D341Med (cell line): ENCODE measurements around the gene CLDND1.
A peak's percentile ranks its signal among the peaks of the same experiment; 100 is the strongest.
"Not testable (repeated sequence)": the region's sequence is repeated elsewhere in the genome, so short reads cannot be mapped to it uniquely, and the experiment has no call there.

Source experiments
- DNase-seq: peaks from one replicate; pipeline ENCODE4 v3.0.0; 2012; ENCODE audit warnings: low spot score

CLDND1 gene

DNA sequence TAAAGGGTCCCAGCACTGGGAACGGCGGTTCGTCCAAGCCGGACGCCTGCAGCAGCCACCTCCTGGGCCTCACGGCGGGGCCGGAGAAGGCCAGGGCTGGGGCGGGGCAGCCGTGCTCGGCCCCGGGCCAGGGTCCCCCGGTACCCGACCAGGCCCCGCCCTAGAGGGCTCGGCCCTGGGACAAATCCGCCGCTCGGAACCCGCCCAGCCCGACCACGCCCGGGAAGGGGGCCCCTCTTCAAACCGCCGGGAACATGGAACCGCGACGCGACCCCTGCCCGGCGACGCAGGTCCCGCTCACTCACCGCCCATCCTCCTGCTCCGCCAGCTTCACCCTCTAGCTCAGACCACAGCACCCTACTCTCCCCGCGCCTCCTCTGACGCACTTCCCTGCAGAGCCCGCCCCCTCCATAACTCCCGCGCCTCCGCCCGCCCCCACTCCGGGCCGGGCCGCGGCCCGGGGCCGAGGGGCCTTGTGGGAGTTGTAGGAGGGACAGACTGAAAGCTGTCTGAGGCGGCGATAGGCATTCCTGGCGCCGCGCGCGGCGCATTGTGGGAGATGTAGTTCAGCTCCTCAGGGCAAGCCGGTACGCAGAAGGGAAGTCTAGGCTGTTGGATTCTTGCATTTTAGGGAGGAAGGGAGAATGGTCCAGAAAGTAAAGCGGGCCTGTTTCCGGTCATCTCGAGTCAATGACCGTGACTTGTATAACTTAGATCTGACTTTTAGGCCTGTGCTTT lies at the start of gene CLDND1:
Gene CLDND1, minus strand, starts transcription at position 359 of the 738 bp plus-strand sequence. CDS start 1,478 bp downstream, outside the sequence.
- DNase-seq = peak; percentile 98

DNA sequence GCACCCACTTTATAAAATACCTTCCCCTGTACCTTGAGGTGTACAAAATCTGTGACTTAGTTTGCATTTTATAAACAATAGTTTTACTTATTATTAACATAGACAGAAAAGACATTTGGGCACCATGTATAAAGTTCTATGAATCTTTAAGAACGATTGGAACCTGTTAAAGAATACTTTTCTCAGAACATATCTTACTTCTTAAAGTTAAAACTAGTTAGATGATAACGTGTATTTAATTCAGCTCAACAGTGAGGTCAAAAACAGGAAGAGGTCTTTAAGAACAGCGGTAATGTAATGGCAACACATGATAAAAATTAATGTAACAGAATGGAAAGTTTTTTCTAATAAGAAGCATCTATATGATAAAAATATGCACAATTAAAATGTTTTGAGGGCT lies 45.7 kb upstream of the CLDND1 start:
- no peak for DNase-seq

DNA sequence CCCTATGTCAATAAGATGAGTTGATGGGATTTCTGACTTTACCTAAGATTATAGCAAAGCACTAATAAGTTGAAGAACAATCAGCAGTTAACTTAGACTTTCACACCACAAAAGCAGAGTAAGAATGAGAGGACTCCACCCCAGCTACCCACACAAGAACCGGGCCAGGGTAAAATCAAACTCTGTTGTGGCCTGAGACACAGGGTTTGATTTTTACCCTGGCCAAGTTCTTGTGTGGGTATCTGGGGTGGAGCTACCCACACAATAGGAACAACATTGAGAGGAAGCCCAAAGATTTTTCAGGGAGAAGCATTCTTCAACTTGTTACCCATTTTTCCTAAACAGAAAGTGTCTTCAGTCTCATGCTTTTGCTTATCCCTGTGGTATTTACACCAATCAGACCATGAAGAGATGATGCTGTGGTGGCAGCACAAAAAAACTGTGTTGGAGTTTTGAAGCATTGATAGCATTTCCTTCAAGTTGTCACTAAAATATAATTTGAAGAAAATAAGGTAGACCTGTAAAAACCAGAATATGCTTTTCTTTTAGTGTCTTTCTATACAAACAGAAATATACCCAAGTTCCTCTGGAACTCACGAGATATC lies 45.1 kb upstream of the CLDND1 start:
- DNase-seq = no peak

DNA sequence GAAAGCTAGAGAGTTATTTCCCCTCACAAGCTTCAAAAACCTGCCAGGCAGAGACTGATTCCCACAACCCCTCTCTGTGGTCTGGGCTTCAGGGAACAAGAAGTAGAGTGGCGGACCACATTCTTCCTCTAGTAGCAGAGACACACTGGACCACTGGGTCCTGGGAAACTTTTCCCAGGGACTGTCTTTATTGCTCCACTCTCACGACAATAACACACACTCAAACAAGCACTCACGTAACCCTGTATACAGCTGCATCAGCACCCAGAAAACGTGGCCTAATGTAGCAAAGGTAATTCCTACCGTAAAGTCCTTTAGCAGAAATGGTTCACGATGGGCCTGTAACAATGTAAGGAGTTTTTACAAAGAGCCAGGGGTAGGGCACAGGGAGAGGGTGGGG lies 43.1 kb upstream of the CLDND1 start:
- no peak for DNase-seq

DNA sequence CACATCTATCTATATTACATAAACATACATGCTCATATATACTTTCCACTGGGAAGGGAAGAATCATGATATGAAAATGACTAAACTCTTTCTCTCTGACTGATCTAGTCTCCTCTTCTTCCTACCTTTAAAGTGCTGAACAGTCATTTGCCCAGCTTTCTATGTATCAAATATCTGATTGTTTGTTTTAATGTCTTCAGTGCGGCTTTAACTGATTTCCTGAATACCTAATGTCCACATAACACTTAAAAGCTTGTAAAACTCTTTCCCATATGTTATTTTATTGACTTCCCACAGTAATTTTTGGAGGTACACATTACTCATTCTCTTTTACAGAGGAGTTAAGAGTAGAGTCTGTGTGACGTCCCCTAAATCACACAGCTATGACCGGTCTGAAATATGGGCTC lies 42.5 kb upstream of the CLDND1 start:
- no peak for DNase-seq

DNA sequence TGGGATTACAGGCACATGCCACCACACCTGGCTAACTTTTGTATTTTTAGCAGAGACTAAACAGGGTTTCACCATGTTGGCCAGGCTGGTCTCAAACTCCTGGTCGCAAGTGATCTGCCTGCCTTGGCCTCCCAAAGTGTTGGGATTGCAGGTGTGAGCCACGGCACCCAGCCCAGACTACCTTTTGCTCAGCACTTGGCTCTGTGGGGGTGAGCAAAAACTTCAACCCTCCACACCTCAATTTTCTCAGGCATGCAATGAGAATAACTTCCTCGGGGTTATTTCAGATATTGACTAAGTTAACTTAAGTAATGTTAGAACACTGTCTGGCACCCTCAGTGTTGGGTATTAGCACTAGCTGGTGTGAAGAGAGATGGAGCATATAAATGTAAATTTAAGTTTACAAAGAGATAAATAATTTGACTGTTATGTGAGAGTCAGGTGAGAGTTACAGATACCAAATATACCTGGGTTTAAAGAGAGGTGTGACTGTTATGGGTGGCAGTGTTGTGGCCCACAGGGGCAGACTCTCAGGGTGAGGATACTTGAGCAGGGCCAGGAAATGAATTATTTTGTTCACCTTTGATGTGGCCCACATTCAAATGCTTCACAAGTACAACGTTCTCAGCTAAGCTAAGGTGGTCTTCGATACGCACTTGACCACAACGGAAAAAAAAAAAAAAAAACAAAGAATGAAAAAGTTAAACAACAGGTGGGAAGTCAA lies 41.7 kb upstream of the CLDND1 start:
- DNase-seq = no peak

DNA sequence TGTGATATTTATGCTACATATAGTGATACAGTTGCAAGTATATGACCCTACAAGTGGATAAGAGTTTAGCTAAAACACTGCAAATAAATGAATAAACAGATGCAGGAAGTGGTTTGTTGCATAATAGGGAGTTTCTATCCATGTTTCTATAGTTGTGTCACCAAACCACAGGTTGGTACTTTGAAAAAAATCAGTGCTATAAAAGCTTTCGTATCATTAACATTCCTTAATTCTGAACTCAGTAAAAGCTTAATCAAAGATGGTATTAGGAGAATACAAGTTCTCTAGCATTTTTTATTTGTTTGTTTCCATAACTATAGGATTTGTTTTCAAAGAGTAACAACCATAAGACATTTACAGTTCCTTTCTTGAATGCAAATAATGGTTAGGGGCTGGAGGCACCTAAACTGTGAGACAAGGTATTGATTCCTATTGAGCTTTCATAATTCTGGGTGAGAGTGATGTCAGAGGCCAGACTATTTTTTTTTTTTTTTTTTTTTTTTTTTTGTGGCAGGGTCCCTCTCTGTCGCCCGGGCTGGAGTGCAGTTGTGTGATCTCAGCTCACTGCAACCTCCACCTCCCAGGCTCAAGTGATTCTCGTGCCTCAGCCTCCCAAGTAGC lies 41.1 kb upstream of the CLDND1 start:
- no peak for DNase-seq

DNA sequence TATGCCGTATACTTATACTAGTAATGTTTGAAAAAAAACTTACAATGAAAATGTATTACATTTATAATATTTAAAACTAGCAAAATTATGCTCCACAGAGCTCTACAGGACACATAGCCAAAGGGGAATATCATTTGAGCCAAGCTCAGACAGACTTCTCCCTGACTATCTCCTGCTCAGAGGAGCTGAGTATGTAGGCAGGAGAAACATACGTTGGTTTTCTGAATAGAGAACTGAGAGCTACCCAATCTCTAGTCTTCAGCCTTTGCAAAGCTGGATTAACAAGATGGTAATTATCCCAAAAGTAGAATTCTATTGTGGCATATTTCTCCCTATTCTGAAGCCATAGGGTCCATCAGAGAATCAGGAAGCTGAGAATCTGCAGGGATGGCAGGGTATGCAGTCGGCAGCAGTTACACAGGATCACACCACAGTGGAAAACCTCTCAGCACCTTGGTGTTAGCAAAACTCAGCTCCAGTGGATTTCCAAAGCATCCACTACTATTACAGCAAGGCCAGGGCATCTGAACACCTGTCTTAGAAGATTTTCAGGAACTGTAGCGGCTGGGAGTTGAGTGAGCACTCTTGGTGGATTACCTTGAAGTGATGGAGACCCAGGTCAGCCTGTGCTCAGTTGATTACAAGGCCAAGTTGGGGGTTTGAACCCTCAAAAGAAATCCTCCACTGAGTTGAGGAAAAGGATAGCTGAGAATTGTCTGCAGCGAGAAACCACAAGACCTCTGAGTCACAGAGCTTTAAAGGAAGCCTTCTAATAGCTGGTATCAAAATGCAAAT lies 39.2 kb upstream of the CLDND1 start:
- no peak for DNase-seq

DNA sequence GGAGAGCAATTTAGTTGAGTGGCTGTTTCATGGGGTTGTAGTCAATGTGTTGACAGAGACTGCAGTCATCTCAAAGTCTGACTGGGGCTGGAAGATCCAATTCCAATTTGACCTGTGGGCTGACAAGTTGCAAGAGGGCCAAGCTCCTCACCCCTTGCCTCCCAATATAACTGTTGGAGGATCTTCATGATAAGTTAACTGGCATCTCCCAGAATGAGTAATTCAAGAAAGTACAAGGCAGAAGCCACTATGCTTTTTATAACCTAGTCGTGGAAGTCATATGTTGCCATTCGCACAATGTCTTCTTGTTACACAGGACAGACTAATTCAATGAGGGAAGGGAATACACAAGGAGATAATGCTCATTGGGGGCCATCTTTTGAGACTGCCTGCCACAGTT lies 38.2 kb upstream of the CLDND1 start:
- no peak for DNase-seq

DNA sequence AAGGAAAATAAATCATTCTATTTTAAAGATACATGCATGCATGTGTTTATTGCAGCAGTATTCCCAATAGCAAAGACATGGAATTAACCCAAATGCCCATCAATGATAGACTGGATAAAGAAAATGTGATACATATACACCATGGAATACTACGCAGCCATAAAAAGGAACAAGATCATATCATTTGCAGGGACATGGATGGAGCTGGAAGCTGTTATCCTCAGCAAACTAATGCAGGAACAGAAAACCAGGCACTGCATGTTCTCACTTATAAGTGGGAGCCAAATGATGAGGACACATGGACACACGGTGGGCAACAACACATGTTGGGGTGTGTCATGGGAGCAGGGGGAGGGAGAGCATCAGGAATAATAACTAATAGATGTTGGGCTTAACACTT lies 37.1 kb upstream of the CLDND1 start:
- not testable (repeated sequence) for DNase-seq

DNA sequence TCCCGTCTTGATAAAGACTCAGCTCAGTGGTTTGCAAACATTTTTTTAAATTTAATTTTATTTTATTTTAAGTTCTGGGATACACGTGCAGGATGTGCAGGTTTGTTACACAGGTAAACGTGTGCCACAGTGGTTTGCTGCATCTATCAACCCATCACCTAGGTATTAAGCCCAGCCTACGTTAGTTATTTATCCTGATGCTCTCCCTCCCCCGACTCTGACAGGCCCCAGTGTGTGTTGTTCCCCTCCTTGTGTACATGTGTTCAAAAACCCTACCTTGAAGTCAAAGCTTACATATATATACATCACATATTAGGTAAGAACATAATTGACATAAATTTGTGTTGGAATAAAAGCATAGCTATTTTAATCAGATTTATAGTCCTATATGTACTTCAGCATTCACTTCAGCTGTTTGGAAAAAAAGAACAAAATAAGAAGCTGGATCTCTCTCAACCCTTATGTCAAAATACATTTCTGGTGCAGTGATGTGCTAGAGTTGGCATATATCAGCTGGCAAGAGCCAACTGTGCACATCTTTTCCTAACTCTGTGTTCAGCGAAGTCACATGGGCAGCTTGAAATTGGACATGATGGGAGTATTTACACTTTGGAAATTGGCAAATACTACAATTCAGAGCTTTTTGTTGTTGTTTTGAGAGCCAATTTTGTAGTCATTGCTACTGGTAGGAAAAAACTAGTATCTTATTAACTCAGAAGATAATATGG lies 35.6 kb upstream of the CLDND1 start:
- no peak for DNase-seq

DNA sequence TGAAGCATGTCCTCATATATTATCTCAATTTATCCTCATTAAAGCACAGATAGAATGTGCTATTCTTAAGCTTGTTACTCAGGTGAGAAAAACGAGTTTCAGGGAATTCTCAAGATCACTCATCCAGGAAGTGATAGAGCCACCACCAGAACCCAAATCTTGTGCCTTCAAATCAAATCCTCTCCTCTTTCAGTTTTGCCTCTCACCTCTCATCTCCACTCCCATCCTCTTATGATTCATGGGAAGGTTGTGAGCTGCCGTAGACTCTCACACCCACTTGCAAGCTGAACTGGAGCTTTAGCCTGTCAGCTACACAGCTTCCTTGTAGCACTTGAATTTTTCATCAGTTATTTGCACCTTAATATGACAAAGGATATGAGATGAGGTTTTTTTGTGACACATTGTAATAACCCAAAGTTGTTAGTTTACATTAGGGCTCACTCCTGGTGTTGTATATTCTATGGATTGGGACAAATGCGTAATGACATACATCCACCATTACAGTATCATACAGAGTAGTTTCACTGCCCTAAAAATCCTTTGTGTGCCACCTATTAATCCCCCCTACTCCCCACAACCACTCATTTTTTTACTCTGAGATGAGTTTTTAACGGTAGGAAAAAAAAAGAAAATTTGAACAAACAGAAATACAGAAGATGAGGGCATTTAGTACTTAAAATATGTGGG lies 34.8 kb upstream of the CLDND1 start:
- DNase-seq = no peak

DNA sequence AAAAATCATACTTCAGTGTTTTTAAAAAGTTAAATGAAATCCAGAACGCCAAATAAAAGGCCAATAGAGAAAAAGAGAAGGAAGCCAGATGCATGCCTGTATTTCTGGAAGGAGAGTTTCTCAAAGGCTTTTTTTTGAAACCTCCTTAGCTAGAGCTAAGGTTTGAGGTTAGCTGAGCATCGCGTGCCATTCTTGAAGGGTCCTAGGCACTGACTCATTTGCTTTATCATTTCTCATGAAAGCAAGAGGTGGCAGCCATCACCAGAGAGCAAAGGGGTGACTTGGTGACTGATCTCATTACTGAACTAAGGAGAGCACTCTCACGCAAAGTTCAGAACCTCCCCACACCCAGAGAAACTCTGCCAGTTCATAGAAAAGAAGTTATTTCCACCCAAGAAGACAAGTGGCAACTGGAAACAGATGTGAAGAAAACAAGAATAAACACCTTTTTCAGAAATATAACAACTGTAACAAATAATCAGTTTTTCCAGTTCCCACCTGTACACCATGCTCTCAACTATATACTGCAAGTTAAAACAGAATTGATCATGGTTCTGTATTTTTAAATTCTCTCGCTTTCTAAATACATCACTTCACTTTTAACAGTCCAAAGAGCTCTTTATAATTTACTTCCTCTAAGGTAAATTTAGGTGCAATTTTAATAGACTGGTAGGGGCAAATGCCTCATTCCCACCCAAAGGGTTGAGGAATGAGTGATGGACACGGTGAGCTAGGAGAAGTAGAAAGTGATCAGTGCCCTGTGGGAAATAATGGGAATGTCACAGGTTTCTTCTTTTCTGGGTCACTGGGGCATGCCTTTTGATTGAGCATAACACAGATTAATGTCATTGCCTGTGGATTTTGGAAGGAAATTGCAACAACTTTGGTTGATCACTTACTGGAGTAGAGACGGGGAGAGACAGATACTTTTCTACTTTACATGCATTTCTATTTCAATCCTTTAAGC lies 33.7 kb upstream of the CLDND1 start:
- no peak for DNase-seq

DNA sequence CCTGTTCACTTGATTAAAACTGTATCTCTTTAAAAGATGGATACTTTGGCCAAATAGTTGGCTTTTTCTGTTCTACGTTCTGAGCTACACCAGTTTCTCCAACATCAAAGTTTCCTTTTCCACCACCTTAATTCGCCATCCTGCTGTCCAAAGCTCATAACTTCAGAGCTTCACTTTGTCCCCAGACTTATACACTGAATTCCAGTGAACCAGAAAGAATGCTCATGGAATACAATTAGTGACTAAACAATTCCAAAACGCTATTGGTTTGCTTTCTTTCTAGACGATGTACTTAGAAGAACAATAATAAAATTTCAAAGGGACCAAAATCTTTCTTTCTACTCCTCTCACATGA lies 32.3 kb upstream of the CLDND1 start:
- no peak for DNase-seq

DNA sequence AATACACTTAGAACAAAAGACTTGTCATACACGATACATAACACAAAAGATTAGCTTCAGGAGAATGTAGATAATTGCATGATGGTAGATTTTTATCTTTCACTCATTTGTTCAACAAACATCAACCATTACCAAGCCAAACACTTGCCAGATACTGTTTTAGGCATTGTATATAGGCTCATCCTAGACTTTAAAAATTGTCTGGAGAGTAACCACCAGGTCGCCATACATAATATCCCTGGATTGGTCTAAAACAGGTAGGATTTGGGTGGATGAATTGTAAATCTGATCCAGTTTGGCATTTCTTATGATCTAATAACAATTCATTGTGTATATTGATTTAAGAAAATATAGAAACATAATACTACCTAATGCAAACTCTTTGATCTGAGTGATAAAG lies 31.9 kb upstream of the CLDND1 start:
- no peak for DNase-seq

DNA sequence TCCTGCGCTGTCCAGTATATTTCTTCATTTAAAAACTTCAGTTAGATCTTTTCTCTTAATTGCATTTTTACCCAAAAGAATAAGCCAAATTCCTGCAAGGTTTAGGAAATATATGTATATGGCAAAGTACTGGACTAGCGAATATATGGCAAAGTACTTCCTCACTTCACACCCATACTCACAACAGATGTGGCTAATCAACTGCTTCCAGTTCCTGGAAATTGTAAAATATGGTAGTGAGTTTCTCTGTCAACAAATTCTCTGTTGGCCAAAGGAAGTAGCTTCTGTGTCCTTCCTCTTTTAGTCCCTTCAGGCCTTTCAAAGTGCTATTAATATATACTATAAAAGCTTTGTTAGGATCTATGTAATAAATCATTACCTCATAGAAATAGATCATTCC lies 31.1 kb upstream of the CLDND1 start:
- DNase-seq = no peak

DNA sequence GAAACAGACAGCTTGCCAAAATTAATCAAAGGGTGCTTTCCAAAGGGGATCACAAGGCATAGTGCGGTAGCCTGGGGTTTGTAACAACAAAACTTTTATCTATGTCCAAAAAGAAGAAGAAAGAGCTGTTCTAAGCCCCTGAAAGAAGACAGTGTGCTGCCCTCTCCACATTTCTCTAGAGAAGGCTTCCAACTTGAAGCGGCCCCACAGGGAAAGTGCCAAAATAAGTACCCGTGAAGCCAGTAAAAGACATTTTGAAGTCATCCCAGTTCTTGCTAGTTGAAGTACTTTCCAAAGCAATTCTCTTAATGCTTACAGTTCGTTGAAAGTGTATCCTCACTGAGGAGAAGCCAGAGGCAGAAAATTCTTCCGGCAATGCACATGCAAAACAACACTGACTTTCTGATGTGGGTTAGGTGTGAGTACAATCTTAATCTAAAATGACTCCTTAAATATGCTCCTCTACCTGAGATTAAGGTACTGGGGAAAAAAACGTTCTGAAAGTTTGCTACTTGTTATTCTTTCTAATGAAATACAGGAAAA lies 30.4 kb upstream of the CLDND1 start:
- DNase-seq = no peak

DNA sequence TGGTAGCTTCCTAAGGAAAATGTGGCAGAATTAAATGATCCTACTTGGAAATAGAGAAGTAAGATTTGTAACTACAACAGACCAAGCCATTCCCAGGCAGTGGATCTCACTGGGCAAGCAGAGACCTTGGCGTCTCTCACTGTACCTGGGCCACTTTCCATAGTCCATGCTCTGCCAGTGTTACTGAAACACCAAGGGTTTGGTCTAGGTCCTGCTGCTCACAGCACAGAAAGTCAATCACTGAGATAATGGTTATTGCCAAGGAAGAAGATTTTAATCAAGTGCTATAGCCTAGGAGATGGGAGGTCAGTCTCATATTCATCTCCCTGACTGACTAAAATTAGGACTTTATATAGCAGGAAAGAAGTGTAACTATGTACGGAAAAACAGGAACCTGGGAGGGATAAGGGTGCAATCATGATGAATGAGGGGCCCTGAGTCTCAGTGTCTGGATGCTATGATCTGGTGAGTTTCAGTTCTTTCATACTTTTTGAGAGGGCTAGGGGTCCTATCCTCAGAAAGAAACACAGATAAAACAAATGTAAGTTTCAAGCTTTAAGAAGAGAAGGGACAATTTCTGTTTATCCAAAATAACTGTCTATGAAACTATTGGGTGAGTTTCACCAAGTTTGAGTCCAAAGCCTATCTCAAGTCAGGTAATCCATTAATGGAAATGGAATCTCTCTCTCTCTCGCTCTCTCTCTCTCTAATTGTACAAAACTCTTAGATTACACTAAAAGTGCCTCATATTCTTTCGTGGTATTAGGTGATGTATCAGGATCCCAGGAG lies 29.7 kb upstream of the CLDND1 start:
- DNase-seq = no peak

DNA sequence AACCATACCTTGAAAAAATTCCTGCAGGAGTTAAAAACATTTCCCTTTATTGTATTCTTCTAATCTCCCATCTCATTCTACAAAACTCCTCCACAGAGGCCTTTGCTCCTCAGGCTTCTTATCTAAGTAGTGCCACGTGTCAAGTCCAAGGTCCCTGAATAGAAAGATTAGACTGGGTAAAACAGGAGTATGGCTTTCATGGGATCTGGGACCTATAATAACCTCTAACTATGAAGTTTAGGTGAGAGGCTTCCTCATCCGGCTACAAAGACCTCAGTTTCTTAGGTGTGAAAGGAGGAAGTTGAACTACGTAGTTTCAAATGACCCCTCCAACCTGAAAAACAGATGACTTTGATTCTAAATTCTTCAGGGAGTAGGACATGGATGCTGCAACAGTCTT lies 29.1 kb upstream of the CLDND1 start:
- DNase-seq = no peak
